Measurements from ENCODE around the gene SLC7A6OS. TPM values are rescaled to one million over a fixed set of nuclear protein-coding genes. Genes with fewer than 3 reads are reported as not detected.

SLC7A6OS gene
- total and polyA plus RNA-seq, 2 experiments from 2014 or later, result 16.4 to 17.9 TPM

DNA sequence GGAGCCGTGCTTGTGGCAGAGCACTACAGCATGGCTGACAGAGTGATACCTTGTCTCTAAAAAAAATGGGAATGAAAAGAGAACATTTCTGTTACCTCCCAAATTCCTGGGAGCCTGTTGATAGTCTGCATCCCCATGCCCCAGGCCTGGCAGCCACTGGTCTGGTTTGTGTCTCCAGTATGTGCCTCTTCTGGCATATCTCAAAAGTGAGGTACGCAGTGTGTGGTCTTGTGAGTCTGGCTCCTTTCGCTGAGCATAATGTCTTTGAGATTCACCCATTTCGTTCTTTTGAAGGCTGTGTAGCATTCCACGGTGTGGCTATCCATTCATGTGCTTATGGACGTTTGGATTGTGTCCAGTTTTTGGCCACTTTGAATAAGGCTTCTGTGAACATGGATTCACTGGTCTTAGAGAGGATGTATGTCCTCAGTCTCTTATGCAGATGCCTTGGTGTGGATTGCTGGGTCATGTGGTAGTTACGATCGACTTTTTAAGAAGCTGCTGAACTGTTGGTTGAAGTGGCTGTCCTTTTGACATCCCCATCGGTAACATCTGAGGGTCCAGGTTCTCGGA, 39.2 kb upstream of the SLC7A6OS start (continued):
- TF ChIP-seq ZNF331 (CRISPR knock-in tag; IDR thresholded peaks at IDR 0.05; ENCODE audit: low read depth) (no peak), EZH2phosphoT487 (IDR thresholded peaks at IDR 0.05; ENCODE audit: unreplicated experiment) (no peak), ZNF114 (CRISPR knock-in tag; IDR thresholded peaks at IDR 0.05) (no peak), EZH2 (IDR thresholded peaks at IDR 0.05; ENCODE audit: low read depth, unreplicated experiment) (no peak), JUNB (IDR thresholded peaks at IDR 0.05; ENCODE audit: unreplicated experiment) (no peak), NANOG (IDR thresholded peaks at IDR 0.05; ENCODE audit: borderline replicate concordance) (no peak), CREB1 (CRISPR knock-in tag; IDR thresholded peaks at IDR 0.05; ENCODE audit: low read depth) (no peak), REST (IDR thresholded peaks at IDR 0.05; ENCODE audit: unreplicated experiment) (no peak)
- TF ChIP-seq, protein P1, sequence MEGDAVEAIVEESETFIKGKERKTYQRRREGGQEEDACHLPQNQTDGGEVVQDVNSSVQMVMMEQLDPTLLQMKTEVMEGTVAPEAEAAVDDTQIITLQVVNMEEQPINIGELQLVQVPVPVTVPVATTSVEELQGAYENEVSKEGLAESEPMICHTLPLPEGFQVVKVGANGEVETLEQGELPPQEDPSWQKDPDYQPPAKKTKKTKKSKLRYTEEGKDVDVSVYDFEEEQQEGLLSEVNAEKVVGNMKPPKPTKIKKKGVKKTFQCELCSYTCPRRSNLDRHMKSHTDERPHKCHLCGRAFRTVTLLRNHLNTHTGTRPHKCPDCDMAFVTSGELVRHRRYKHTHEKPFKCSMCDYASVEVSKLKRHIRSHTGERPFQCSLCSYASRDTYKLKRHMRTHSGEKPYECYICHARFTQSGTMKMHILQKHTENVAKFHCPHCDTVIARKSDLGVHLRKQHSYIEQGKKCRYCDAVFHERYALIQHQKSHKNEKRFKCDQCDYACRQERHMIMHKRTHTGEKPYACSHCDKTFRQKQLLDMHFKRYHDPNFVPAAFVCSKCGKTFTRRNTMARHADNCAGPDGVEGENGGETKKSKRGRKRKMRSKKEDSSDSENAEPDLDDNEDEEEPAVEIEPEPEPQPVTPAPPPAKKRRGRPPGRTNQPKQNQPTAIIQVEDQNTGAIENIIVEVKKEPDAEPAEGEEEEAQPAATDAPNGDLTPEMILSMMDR (conservative IDR thresholded peaks at IDR 0.05; ENCODE audit: low read depth in 2 of 2), result no peak
- TF ChIP-seq, protein P2, sequence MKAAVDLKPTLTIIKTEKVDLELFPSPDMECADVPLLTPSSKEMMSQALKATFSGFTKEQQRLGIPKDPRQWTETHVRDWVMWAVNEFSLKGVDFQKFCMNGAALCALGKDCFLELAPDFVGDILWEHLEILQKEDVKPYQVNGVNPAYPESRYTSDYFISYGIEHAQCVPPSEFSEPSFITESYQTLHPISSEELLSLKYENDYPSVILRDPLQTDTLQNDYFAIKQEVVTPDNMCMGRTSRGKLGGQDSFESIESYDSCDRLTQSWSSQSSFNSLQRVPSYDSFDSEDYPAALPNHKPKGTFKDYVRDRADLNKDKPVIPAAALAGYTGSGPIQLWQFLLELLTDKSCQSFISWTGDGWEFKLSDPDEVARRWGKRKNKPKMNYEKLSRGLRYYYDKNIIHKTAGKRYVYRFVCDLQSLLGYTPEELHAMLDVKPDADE (IDR thresholded peaks at IDR 0.05), result no peak

GRCh38 chr16:68348639-68349445, 38.1 kb upstream of the SLC7A6OS start:
- Histone ChIP-seq H3K9me2 (ENCODE audit: insufficient read depth) (no peaks in the 10 kb centered on the region), H2AFZ (no peak overlapping the region), H3K36me3 (ENCODE audit: insufficient read depth) (0 out of 2 replicates have a peak, but pooled peaks cover 7% of the 10 kb centered on the region), H3K27ac (ENCODE audit: low read depth) (no peak overlapping the region), H3F3A (replicated peaks; ENCODE audit: low read depth) (0 out of 2 replicates have a peak, but pooled peaks cover 2% of the 10 kb centered on the region), H3K4me2 (no peak overlapping the region), H4K20me1 (replicated peaks; ENCODE audit: insufficient read depth) (no peaks in the 10 kb centered on the region; the same call in 1 of the 2 replicates), H3K27me3 (ENCODE audit: insufficient read depth) (no peaks in the 10 kb centered on the region), H3K4me1 (ENCODE audit: insufficient read depth) (no peaks in the 10 kb centered on the region), H3K79me2 (replicated peaks; ENCODE audit: insufficient read depth) (no peaks in the 10 kb centered on the region), H3K4me3 (no peak overlapping the region)
- Mint-ChIP-seq H3K4me3 (no peak overlapping the region), H3K27ac (no peak overlapping the region), H3K27me3 (ENCODE audit: insufficient read depth, low read depth, poor library complexity) (peaks cover 3% of the 10 kb centered on the region), H3K4me1 (no peaks in the 10 kb centered on the region), H3K9me3 (no peaks in the 10 kb centered on the region), H3K36me3 (ENCODE audit: low read depth) (peaks cover 51% of the 10 kb centered on the region)
- ATAC-seq, result no peak
- DNase-seq (ENCODE audit: low spot score), result no peak
- TF ChIP-seq, protein P2 (IDR thresholded peaks at IDR 0.05), result no peak
- no peak for TF ChIP-seq JUNB (IDR thresholded peaks at IDR 0.05; ENCODE audit: unreplicated experiment)
- TF ChIP-seq CREB1 (CRISPR knock-in tag; IDR thresholded peaks at IDR 0.05; ENCODE audit: low read depth), result no peak
- no peak for TF ChIP-seq POLR2AphosphoS5 (IDR thresholded peaks at IDR 0.05; ENCODE audit: low read depth)
